HG02623 (cell line): Measurements from ENCODE around the gene STXBP3.
"Not testable (repeated sequence)": the region's sequence is repeated elsewhere in the genome, so short reads cannot be mapped to it uniquely, and the experiment has no call there.

Source experiments
- ATAC-seq: cut with Tn5 transposase; IDR thresholded peaks from one replicate; pipeline ENCODE4 v1.9.1; 2021; ENCODE audit warnings: moderate library complexity; ENCODE audit not compliant: unreplicated experiment

The STXBP3 gene

DNA sequence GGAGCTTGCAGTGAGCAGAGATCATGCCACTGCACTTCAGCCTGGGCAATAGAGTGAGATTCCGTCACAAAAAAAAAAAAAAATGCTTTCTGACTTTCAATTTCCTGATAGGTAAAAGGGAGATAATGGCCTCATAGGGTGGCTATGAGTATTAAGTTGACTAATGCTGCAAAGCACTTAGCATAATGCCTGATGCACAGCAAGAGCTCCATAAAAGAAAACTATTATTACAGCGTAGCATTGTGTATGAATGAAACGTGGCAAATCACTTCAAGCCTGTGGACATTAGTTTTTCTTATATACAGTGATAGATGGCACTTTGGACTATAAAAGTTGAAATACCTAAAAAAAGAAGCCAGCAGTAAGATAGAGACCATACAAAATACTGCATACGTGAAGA is 17.0 kb upstream of the STXBP3 start:
- ATAC-seq = no peak

DNA sequence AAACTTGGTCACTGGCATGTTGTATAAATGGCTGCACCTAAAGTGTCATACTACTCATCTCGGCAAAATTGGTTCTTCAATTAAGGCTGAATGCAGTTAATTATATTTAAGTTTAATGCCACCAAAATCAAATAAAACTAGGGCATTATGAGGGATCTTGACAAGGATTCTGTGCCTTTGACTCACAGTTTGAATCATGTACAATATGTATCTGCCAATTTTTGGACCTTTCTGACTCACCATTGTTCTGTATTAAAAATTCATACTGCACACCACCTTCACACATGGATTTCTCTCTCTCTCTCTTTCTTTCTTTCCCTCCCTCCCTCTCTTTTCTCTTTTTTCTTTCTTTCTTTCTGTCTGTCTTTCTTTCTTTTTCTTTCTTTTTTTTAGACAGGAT is 14.1 kb upstream of the STXBP3 start:
- ATAC-seq = no peak

DNA sequence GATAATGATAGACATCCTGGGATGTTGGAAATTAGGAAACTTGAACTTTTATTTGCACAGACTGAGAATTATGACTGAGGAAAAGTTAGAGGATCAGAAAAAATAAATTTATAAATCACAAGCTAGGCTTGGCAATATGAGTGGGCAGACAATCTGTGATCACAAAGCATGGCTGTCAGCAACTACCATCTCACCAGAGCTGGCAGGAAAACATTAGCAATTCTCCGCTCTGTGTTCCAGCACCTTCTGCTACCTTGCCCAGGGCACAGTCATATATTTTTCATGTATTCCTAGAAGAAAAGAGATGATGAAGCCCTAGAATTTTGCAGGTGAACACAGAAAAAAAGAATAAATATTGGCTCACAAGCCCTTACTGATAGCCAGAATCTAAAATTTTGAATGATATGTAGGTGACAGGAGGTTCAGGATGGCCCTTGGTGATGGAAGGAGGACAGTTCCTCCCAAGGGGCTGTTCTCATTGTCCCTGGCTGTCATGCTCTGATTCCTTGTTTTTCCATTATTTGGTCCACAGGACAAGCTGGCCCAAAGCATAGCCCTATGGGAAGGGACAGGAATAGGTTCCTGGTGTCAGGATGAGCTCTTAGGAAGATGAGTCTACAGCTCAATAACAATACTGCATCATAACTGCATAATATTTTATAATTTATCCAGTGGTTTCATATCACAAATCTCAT is 12.2 kb upstream of the STXBP3 start:
- no peak for ATAC-seq

DNA sequence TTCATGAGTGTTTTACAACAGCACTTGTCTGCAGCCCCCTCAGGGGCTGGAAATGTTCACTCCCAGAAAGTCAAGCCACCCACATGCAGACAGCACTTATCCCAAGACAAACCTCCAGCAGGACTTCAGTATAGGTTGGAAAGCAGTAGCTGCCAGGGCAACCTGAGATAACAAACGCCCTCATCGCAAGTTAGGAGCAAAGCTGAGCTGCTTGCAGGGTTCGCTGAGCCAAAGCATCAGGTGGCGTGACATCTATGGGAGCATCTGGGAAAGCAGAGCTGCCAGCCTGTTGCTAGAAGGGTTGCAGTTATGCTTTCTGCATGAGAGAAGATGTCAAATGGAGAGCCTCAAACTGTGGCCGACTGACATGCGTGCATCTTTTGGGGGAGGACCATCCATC is 4.2 kb upstream of the STXBP3 start:
- ATAC-seq = no peak

DNA sequence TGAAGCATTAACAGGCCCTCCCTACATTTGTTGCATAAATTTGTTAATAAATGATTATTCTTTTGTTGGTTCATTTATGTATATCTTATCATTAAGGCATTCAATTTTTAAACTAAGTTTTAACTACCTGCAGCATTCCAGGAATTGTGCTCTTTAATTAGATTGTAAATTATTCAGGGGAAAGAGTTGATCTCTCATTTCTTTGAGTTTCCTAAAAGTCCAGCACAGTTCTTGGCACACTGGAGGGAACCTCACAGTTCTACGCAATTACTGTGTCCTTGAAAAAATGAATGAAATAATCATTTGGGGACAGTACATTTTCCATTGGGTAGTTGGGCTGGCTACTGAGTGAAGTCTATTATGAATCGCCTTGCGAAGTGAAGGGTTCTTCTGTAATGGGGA is 493 bp upstream of the STXBP3 start:
- ATAC-seq = no peak

DNA sequence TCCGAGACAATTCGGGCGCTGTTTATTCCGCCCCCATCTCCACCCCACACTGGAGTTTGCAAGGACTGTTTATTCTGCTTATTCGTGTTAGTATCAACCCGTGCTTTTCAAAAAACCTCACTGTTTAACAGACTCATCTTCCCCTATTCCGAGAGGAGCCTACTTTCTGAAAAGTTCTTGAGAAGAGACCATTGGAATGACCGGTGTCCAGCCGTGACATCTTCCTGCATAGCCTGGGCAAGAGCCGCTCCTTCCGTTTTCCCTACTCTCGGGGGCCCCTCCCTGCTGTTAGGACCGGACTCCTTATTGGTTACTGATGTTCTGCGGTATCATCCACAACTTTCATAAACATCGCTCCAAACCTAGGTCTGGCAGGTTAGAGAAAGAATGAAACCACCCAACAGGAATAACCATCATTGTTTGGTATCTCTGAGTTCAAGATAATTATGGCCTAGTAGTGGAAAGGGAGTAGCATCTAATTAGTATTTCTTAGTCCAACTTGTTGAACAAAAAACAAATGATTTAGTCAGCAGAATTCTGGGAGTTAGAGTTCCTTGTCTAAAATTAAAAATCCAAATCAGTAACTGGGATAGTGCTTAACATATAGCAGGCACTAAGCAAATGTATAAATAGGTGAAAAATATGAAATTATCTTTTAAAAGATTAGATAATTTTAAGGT is 837 bp downstream of the STXBP3 start:
- ATAC-seq = peak; percentile 18

DNA sequence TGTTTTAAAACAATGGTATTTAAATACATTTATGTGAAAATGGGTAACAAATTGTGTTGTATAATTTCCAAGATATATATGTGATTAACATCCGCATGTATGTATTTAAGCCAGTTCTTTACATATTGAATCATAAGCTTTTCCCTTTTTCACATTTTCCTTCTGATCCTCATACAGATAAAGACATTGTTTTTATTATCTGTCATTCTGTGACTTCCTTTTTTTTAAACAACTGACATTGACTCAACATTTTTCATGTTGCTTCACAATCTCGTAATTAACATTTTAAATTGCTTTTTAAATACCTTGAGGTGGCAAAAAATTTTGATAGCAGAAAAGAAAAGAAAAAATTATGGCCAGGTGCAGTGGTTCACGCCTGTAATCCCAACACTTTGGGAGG is 1.4 kb downstream of the STXBP3 start:
- no peak for ATAC-seq

DNA sequence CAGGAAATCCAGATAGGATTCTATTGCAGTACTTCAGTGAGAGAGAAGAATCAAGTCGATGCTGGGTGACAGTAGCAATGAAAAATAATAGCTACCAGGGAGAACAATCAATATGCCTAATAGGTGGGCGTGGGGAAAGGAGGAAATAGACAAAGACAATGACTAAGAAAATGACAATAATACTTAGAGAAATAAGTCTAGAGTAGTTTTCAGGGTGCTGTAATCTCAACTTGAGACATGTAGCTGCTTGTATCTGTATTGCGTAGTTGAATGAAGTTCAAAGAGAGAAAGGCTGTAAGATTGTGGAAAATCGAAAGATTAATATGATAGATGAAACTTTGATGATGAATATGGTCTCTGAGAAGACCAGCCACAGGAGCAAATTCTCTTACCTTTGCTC is 2.6 kb downstream of the STXBP3 start:
- ATAC-seq = no peak

DNA sequence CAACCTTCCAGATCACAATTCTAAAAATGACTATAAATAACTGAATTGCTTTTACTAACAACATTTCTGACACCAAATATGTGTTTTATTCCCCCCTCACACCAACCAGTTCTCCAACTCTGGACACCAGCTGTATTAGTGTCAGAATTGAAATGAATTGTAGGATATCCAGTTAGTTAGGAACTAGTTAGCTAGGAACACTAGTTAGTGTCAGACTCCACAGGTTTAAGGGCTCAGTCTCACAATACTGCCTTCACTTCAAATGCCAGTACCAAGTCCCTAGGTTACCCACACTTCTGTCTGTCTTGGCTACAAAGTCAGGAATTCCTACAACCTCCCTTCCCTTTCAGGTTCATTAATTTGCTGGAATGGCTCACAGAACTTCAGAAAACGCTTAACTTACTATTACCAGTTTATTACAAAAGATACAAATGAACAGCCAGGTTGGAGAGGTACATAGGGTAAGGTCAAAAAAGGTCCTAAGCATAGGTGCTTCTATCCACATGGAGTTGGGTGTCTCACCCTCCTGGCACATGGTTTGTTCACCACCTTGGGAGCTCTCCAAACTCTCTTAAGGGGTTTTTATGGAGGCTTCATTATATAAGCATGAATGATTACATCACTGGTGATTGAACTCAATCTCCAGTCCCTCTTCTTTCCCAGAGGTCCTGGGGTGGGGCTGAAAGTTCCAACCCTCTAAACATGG is 4.2 kb downstream of the STXBP3 start:
- no peak for ATAC-seq

DNA sequence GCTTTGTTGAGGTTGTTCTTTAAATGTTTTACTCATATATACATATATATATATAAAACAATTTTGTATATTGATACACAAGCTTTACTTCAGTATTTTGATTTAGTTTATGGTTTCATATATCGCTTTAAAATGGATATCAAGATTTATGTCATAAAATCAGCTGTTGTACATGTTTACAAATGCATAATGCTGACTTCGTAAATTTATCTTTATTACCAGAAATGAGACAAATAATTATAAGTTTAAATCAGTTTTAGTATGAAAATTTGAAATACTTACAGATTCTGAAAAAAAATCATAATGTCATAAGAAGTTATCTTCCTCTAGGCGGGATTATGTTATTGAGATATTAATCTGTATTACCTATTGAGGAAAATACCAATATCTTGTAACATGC is 6.9 kb downstream of the STXBP3 start:
- ATAC-seq = no peak

DNA sequence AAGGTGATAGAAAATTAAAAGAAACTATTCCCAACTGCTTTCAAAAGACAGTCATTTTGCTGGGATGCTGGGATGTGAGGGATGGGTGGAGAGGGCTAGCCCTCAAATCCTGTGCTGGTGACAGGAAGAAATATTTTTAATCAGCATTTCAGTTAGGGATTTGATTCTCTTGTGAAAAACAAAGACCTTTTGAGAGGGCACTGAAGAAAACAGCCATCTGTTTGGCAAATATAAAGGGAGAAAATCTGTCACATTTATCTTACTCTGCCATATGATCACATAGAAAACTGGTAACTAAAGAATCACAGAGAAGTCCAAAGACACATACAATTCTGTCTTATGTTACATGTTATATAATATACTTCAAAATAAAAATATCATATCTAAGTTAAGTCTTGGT is 12.3 kb downstream of the STXBP3 start:
- ATAC-seq = no peak

DNA sequence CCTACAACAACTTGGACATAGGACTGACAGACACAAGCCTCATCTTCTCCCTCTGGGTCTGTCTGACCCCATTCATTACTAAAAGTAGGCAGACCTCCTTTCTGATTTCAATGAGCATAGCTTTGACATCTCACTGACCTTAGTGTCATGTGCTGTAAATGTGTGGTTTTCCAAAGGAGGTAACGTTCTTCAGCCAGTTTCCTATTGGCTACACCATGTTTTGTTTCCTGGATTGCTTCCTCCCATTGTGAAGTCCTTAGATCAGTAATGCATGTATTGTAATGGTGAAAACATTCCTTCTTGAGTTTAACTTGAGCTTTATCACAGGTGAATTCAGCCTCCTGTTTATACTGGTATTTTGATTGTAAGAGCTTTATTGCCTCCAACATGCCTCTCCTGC is 20.6 kb downstream of the STXBP3 start:
- no peak for ATAC-seq

DNA sequence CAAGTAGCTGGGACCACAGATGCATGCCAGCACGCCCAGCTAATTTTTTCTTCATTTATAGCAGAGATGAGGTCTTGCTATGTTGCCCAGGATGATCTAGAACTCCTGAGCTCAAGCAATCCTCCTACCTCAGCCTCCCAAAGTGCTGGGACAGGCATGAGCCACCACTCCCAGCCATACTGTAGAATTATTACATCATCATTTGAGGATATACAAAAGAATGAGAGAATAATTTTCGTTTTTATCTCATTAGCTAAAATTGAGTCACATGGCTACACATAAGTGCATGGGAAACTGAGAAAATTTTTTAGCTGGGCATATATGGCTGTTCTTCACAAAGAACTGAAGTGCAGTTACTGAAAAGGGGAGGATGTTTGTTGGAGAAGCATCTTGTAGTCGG is 21.2 kb downstream of the STXBP3 start:
- ATAC-seq = no peak

DNA sequence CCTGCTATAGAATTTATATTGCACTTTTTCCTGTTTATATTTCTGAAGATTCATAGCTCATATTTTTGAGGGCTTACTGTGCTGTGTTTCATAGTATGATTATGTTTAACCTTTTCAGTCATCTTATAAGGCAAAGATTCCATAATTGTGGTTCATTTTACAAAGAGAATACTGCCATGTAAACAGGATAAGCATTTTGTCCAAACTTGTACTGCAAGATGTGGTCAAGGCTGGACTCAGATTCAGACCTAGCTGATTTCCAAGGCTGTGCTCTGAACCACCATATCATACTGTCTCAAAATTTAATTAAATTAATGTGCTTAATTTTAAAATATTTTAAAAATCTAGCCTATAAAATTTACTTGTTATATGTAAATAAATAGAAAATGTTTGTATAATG is 31.4 kb downstream of the STXBP3 start:
- no peak for ATAC-seq

DNA sequence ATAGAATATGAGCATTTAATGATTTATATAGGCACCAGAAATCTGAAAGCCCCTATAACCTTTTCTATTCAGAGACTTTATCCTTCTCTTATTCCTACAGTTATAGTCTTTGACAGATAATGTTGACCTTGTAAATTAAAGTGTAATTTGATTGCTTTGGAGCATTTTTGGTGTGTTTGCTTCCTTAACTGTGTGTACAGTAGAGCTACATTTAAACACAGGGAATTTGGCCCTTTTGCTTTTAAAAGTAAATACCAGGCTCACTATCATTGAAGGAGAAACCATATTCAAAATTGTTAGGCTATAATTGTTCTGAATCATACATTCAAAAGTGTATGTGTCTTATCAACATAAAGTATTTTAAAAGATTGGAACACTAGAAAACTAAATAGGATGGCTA is 33.0 kb downstream of the STXBP3 start:
- ATAC-seq = no peak

DNA sequence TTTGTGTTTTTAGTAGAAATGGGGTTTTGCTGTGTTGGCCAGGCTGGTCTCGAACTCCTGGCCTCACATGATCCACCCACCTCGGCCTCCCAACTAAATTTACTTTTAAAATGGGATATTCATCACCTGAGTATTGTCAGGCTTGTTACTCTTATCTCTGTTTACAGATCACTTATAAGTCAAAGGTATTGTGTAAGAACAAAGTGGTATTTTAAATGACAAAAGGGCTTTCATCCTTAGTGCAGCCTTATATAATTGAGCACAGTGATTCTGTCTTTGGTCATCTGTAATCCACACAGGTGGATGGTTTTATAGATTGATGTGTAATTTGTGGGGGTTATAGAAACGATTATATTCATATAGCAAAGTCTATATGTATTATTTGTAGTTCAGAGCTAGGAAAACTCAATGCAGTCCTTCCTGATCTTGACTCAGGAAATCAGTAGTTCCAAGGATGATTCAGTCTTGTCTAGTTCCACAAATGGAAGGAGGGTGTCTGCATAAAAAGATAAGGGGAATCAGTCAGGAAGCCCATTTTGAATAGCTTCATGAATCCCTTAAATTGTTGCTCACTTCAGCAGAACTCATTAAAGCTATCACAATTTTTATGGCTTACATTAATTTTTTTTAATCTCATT is 34.6 kb downstream of the STXBP3 start:
- no peak for ATAC-seq

DNA sequence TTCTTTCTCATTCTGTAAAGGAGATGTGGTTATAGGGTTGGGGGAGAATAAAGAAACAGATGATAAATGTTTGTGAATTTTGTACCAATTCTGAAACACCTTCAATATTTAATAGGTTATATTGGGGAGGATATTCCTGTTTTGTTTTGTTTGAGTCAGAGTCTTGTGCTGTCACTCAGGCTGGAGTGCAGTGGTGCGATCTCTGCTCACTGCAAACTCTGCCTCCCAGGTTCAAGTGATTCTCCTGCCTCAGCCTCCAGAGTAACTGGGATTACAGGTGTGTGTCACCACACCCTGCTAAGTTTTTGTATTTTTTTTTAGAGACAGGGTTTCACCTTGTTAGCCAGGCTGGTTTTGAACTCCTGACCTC is 35.1 kb downstream of the STXBP3 start:
- not testable (repeated sequence) for ATAC-seq

DNA sequence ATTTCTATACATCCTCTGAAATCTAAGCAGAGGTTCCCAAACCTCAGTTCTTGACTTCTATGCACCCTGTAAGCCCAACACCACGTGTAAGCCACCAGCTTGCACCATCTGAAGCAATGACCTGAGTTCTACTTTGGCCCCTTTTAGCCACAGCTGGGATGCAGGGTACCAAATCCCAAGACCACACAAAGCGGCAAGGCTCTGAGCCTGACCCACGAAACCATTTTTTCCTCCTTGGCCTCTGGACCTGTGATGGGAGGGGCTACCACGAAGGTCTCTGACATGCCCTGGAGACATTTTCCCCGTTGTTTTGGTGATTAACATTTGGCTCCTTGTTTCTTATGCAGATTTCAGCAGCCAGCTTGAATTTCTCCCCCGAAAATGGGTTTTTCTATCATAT is 38.8 kb downstream of the STXBP3 start:
- no peak for ATAC-seq

DNA sequence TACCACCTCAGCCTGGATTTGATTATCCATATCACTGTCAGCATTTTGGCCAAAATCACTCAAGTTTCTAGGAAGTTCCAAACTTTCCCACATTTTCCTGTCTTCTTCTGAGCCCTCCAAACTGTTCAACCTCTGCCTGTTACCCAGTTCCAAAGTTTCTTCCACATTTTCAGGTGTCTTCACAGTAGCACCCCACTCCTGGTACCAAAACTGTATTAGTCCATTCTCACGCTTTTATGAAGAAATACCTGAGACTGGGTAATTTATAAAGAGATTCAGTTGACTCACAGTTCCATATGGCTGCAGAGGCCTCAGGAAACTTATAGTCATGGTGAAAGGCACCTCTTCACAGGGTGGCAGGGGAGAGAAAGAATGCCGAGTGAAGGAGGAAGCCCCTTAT is 39.4 kb downstream of the STXBP3 start:
- no peak for ATAC-seq

DNA sequence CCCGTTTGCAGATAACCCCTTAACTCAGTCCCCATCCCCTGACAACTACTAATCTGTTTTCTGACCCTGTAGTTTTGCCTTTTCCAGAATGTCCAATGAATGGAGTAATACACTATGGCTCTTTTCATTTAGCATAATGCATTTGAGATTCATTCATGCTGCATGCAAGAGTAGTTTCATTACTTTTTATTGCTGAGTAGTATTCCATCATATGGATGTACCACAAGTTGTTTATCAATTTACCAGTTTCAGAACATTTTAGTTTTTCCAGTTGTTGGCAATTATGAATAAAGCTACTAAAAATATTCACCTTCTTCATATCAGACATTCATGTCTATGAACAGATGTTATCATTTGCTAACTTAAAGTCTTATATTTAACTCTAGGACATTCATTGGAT is 45.3 kb downstream of the STXBP3 start:
- no peak for ATAC-seq

DNA sequence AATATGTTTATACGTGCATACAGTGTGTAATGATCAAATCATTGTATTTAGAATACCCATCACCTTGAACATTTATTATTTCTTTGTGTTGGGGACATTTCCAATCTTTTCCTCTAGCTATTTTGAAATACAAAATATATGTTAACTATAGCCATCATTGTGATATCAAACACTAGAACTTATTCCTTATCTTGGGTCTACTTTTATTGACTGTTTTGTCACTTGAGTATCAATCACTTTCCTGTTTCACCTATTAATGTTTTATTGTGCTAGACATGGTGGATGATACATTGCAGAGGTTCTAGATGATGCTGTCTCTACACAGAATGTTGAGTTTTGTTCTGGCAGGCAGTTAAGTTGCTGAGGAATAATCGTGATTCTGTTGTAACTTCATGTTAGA is 45.9 kb downstream of the STXBP3 start:
- no peak for ATAC-seq

DNA sequence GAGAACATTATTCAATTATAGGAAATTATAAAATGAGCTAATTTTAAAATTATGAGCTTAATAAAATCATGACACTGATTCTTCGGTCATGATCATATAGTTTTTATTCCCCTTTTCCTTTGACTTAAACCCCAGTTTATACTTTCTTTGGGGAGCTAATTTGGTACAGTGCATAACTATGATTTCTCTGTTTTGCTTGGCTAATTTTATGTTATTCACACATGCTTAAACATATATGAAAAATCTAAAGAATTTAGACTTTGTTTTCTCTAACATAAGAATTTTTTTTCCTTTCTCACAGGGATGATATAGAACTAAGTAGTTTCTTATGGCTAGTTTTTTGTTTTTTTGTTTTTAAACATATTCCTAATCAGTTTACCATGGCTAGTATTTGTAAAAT is 52.5 kb downstream of the STXBP3 start:
- ATAC-seq = no peak
